HG02884 (cell line): ENCODE data around the gene MACROD1.

ENCODE experiments used
- ATAC-seq: cut with Tn5 transposase; IDR thresholded peaks from one replicate; pipeline ENCODE4 v1.9.1; 2021; ENCODE audit warnings: mild to moderate bottlenecking, moderate library complexity; ENCODE audit not compliant: unreplicated experiment

Gene MACROD1

DNA sequence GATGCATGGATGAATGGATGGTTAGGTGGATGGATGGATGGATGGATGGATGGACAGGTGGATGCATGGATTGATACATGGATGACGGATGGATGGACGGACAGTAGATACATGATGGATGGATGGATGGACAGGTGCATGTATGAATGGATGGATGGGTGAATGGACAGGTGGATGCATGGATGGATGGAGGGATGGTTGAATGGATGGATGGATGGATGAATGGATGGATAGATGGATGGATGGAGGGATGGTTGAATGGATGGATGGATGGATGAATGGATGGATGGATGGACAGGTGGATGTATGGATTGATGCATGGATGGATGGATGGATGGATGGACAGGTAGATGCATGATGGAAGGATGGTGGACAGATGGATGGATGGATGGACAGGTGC is 51.7 kb downstream of the MACROD1 start:
- ATAC-seq, result no peak

DNA sequence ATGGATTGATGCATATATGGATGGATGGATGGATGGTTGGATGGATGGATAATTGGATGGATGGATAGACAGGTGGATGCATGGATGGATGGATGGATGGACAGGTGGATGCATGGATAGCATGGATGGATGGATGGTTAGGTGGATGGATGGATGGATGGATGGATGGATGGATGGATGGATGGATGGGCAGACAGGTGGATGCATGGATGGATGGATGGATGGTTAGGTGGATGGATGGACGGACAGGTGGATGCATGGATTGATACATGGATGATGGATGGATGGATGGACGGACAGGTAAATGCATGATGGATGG is 52.5 kb downstream of the MACROD1 start:
- no peak for ATAC-seq

DNA sequence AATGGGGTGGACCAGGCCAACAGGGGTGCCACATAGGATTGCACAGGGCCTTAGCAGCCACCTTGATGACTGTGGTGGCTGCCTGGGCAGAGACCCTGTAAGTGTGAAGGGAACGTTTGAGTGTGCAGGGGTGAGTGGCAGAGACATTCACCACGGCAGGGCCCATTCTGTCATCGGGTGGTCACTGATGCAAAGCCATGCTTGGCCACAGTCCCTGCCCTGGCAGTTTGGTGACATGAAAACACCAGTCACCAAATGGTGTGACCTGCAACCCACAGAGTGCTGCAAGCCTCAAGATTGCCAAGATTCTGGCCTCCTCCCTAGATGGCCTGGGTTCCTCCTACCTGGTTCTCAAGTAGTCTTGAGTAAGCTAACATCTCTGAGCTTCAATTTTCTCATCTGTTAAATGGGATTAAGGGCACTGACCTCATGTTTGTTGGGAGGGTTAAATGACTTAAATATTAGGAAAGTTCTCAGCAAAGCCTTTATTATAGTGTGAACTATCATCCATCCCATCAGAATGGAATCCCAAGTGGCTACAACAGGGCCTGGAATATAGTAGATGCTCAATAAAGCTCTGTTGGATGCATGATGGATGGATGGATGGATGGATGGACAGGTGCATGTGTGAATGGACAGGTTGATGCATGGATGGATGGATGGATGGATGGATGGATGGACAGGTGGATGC is 53.0 kb downstream of the MACROD1 start:
- ATAC-seq, result no peak

DNA sequence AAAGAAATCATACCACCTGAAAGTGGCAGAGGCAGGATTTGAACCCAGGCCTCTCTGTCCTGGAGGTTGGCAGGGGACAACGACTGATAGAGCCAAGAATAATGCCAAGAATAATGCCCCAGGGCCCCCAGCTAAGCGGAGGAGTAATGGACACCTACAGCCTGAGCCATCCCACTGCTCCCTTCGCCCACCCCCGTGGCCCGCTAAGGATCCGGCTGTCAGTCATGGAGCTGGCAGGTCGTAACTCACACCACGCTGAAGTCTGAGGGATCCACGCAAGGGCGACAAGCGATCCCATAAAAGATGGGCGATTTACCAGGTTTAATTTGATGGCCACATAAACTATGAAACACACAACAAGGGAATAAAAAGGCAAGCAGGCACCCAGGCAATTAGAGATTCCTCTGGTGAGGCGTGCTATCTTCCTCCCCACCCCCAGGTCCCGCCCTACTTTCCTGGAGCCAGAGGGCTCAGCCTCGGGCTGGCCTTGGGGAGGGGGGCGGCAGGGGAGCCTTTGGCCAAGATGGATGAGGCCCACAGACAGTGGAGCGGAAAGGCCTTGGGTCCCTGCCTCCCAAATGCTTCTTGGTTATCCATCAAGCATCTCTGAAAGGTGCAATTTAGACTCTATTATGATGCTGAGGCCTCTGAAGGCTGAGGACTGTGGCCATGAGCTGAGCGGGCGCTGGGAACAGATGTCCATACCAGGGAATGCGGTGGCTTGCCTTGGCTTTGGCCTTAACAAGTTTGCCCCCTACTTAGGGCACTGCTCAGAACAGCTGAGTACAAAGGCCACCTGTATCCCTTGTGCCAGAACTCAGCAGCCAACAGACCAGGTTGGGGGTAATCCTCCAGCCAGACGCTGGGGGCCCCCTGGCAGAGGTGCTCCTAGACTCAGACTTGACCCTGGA is 55.2 kb downstream of the MACROD1 start:
- ATAC-seq, result no peak

DNA sequence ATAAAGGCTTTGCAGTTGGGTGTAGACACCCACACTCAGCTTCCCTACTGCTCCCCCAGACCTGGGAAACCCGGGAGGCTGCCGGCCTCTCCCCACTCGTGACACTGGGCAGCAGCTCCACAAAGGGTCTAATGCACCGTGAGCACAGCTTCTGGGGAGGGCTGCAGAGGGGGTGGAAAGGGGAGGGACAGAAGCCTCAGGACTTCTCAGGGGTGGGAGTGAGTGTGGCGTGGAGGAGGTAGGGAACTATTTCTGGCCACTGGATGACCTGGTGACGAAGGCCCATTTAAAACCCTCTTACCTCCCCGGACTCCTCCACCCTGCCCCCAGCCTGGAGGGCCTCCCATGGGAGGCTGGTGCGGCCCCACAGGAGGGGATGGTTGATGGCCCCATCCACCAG is 56.6 kb downstream of the MACROD1 start:
- no peak for ATAC-seq

DNA sequence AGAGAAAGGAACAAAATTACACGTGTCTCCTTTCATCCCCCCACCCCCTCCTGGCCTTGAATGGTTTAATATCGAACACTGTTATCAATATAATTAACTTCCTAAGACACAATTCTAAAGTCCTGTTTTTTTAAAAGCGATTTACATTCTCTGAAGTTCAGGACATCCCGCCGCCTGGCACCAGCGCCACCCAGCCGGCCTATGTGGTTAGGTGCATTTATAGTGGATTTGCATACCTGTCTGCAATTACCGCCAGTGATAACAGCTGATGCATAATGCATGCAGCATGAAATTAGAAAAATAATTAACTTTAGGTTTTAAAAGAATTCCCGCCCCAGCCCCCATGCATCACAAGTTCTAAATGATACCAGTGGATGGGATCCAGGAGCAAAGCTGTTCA is 58.6 kb downstream of the MACROD1 start:
- ATAC-seq, result no peak

DNA sequence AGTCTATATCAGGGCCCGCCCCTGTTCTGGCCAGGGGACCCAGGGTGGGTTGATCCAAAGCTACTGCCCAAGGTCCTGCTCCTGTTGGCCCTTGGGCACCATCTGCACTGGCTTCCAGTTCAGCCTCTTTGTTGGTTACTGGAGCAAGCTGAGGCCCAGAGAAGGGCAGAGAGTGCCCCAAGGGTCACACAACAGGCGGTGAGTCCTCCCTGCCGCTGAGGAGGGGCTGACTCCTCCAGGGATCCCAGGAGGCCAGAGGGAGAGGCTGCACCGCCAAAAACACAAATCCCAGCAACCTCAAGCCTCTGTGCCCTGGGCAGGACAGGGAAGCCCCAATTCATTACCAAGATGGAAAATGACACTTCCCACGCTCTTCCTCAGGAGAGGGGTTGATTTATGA is 61.3 kb downstream of the MACROD1 start:
- ATAC-seq, result no peak

DNA sequence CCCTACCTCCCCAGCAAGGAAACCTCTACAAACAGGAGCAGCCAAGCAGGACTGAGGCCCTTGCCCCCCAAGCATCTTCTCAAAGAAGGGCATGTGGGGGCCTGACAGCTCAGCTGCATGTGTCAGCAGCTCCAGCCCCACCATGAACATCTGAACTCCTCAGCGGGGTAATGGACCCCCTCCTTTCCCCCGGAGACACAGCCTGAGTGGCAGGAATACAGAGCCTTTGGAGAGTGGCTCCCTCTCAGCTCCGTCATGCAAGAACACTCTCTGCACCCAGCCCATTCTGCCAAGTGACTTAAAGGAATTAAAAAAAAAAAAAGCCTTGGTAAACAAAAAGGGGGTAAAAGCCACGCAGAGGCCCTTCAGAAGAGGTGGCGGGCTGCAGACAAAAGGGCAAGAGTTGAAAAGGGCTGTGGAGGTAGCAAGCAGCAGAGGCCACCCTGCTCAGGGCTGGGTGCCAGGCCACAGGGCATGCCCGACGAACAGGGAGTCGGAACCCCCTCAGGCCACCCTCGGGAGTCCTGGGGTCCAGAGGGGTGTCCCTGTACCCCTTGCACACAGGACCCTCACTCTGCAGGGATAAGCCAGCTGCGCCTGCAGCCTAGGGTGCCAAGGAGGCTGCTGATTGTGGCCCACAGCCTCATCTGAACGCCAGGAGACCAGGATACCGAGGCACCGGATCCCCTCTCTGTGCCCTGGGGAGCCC is 62.5 kb downstream of the MACROD1 start:
- no peak for ATAC-seq

DNA sequence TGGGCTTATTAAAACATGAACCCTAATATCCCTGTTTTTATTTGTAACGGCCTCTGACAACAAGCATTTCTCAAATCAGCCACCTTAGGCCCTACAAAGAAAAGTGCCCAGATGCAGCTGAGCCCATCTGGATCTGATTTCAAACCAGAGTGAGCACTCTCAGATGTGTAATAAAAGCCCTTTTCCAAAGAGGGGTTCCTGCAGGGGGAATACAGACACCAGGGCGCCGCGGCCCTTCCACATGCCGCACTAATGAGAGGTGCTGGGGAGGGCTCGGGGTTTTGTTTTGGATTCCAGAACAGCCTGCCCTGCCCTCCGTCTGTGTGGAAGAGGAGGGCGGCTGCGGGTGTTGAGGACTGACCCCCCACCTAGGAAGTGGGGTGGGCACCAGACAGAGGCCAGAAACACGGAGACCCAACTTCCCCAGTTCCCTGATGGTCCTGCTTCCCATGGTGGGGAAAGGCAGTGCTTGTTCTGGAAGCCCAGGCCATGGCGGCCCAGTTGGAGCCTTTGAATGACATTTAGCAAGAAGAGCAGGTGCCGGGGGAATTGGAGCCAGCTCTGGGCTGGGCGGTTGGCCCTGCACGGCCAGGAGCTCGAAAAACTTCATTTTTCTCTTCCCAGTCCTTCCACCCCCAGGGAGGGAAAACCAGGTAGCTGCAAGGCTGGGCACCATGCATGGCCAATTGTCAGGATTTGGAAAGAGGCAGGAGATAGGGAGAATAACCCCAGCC is 63.7 kb downstream of the MACROD1 start:
- ATAC-seq, result no peak

DNA sequence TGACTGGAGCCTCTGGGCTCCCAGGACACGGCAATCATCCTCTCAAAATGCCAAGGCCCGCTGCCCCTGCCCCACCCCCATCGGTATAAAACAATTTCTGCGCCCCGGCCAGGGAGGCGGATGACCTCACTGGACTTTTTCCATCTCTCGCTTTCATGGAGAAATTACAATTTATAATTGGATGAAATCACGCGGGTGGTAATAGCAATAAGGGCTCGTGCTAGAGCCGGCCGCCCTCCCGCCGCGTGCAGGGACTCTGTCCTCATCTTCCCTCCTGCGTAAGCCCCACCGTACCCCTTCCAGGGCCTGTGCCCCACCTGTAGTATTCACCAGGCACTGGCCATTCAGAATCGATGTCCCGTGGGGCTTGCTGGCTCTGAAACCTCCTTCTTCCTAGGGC is 64.5 kb downstream of the MACROD1 start:
- ATAC-seq, result no peak

DNA sequence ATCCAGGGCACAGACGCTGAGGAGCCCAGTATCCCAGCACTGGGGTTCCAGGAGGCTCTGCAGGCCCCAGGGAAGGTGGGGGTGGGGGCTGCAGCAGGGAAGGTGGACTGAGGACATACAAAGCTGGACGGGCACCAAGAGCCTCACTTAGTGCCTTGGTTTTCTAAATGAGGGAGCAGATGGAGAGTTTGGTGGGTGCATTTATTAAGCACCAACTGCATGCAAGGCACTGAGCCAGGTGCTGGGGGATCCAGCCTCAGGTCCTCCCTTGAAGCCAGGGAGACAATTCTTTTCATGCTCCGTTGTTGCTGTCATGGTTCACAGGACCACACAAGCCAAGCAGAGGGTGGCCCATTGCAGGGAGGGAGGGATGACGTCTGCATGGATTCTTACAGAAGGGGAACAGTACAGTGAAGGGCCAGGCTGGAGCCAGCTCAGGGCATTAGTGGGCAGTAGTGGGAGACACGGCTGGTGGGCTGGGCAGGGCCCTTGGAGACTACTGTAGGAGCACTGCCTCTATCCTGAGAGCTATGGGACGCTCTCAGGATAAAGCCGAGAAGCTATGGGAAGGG is 65.0 kb downstream of the MACROD1 start:
- ATAC-seq, result no peak

DNA sequence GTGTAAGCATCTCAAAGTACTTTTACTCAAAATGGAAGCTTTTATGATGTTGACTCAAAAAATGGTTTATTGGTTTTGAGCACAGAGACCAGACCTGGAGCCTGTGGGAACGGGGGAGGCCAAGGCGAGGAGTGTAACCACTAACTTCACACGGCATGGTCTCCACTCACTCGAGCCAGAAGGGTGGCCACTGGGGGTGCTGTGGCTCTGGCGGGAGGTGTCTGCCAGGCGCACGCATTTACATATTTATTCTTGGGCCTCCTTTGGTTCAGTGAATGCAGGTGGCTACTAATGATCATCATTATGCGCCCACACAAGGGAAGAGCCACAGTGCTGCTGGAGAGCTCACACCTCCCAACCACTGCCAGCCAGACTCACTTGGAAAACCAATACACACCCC is 65.6 kb downstream of the MACROD1 start:
- ATAC-seq, result no peak

DNA sequence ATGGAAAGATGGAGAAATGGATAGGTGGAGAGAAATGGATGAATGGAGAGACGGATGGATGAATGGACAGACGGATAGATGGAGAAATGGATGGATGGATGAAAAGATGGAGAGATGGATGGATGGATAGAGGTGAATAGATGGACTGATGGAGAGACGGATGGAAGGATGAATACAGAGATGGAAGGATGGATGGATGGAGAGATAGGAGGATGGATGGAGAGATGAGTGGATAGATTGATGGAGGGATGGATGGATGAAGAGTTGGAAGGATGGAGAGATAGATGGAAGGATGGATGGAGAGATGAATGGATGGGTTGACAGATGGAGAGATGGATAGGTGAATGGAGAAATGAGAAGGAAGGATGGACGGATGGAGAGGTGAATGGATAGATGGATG is 66.5 kb downstream of the MACROD1 start:
- ATAC-seq, result no peak

DNA sequence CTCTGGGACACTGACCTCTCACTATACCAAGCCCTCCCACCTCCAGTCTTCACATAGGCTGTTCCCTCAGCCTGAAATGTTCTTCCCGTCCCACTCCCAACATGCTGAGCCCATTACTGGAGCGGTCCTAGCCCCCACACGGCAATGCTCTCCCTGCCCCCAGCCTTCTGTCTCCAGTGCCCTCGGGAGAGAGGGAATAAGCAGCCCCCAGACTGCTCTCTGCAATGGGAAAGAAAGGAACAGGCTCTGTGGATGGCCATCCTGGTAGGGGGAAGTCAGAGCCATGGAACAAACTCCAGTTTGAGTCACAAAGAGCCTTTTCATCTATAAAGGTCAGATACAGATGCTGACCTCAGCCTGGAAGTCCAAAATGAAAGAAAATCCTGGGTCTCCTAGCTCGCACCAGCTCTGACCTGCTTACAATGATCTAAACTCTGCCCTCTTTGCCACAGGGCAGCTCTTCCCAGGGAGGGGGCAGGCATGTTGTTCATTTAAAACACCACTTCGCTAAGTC is 67.5 kb downstream of the MACROD1 start:
- ATAC-seq, result no peak

DNA sequence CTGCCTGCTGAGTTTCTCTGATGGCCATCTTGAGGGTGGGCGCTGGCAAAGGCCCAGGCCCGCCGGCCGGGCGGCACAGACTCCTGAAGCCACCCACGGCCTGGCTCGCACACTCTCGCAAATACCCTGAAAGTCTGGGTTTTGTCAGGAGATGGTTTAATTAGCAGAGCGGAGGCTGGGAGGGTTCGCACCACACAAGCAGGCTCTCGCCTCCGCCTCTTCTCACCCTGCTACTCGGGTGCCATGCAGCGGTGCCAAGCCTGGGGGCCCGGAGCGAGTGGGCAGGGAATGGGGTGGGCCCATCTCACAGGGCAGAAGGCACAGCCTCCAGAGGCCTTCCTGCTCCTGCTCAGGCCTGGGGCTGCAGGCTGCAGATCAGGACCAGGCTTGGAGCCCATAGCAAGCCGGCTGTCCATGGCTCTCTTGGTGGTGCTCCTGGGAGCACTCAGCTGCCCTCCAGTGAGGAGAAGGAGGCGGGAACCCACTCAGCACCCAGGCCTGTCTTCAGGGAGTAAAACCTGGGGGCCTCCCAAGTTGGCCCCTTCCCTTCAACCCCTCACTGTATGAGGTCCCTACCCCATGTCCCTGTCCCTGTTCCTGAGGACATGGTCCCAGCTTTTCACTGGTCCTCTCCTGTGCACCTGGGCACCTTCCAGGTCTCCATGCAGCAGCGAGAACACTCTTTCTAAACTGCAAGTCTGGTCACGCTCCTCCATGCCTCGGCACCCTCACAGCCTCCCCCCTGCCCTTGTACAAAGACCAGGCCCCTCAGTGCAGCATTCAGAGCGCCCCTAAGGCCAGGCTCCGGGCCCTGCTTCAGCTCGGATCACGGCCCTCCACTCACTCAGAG is 68.2 kb downstream of the MACROD1 start:
- no peak for ATAC-seq

DNA sequence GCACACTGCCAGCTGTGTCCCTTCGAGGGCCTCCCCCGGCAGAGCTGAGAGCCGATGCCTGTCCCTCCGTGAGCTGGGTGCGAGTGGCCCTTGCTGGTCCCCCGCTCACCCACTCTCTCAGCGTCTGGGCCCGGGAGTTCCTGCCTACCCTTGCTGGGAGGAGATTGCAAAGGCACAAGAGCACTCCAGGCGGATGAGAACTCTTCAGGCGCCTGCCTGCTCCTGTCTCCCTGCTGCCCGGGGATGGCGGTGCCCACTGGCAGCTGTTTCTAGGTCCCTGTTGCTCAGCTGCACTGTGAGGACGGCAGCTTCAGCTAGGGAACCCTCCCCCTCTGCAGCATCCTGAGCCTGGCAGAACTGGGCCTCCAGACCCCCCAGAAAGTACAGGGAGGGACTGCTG is 69.1 kb downstream of the MACROD1 start:
- no peak for ATAC-seq

DNA sequence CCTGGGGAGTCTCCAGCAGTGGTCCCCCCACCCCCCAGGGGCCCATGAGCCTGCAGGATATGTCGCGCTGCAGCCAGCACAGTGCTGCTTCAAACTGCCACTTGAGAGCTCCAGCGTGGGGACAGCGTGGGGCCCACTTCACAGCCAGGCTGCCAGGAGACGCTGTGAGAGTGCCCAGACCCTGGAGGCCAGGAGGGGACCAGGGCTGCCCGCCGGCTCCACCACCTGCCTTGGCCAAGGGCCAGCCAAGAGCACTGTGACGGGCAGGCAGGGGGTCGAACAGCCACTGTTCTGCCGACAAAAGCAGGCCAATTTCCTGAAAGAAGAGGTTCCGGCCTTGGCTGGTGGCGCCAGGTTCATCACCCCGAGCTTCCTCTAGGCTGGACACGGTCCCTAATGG is 70.0 kb downstream of the MACROD1 start:
- ATAC-seq, result no peak

DNA sequence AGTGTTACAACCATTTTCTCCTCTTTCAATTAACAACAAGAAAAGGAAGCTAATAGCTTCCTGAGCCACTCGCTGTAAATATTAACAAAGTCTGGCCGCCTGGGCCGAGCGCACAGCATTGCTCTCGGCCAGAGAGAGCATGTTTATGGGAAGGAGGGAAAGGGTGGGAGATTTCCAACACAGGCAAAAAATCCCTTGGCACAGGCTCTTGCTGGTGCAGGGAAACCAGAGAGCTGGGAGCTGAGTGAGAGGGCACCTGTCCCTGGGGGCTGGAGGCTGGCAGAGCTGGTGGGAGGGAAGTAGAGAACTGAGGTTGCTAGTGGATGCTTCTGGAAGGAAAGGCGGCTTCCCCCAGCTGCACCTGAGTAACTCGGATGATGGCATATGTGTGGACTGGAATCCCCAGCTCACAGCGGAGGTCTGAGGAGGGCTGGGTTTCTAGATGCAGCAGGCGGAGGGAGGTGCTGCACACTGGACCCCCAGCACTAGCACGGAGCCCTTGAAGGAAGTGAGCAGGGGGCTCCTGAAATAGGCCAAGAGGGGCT is 70.6 kb downstream of the MACROD1 start:
- ATAC-seq, result no peak

DNA sequence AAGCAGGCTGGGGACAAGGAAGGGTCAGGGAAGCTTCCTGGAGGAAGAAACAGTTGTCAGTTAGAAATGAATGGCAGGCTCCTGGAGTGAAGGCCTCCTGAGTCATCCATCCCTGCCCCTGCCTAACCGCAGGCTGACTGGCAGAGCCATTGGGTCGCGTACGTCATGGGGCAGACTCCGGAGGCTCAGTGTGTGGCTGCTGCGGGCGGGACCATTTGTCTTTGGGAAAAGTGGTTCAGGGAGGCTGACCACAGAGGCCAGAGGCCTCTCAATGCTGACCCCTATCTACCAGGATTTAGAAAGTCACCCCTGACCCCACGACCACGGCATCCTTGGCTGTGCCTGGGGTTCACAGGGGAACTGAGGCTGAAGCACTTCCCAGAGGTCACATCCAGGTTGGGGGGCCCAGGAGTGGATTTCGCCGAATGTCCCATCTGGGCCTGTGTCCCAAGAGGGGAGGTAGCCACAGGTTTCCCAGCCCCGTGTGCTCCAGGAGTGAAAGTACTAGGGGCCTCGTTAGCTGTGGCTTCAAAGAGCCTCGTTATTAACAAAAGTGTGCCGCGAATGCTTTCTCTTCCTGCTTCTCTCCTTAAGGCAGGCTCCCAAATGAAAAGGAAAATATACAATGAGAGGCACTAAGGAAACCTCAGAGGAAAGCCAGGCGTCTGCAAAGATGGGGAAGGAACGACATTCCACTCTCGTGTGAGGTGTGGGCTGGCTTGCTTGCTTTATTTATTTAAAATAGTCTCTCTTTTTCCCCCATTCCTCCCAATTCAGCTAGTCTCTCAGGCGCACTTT is 71.3 kb downstream of the MACROD1 start:
- no peak for ATAC-seq
